Globus pallidus (tissue), 1 donor: ENCODE measurements around the gene NPY.
"Not testable (repeated sequence)": the region's sequence is repeated elsewhere in the genome, so short reads cannot be mapped to it uniquely, and the experiment has no call there.

Experiments
- DNase-seq: peaks from one replicate; pipeline ENCODE4 v3.0.0-alpha.2; 2015; ENCODE audit warnings: low spot score

Gene NPY

DNA sequence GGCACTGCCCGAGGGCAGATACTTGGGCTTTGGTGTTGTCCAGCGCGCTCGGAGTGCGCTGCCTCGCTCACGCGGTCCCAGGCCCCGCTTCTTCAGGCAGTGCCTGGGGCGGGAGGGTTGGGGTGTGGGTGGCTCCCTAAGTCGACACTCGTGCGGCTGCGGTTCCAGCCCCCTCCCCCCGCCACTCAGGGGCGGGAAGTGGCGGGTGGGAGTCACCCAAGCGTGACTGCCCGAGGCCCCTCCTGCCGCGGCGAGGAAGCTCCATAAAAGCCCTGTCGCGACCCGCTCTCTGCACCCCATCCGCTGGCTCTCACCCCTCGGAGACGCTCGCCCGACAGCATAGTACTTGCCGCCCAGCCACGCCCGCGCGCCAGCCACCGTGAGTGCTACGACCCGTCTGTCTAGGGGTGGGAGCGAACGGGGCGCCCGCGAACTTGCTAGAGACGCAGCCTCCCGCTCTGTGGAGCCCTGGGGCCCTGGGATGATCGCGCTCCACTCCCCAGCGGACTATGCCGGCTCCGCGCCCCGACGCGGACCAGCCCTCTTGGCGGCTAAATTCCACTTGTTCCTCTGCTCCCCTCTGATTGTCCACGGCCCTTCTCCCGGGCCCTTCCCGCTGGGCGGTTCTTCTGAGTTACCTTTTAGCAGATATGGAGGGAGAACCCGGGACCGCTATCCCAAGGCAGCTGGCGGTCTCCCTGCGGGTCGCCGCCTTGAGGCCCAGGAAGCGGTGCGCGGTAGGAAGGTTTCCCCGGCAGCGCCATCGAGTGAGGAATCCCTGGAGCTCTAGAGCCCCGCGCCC is at the start of gene NPY:
NPY (plus strand) TSS at position 294 of the 802 bp plus-strand sequence. CDS start 1,051 bp downstream, outside the sequence.
- no peak for DNase-seq

DNA sequence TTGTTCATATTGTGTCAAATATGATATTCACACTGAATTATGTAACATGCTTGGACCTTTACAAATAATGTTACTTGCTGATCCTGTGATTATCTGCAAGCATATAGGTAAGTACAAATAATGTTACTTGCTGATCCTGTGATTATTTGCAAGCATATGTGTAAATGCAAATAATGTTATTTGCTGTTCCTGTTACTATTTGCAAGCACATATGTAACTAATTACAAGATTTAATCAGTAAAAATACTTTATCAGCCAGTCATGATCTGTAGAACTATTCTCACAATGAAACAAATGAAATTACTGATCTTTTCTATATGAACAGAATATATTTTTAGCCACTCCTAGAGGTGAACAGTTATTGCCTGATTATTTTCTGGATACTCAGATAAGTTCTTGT is 44.7 kb upstream of the NPY start:
- DNase-seq: no peak

- DNase-seq: no peak
These were observed 42.8 kb upstream of the NPY start for GRCh38 chr7:24241206-24241605.

DNA sequence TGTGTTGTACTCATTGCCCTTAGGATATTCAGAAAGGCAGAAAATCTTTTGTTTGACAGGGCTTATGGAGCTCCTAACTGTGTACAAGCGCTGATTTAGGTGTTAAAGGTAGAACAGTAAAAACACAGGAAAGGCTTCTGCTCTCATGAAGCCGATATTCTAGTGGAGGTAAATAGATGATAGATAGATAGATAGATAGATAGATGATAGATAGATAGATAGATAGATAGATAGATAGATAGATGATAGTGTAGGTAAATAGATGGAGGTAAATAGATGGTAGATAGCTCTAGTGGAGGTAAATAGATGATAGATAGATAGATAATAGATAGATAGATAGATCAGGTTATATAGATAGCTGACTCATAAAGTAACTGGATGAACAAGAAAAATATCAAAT is 39.4 kb upstream of the NPY start:
- DNase-seq: no peak

GRCh38 chr7:24245362-24245761 is 38.6 kb upstream of the NPY start:
- no peak for DNase-seq

GRCh38 chr7:24249266-24249665 is 34.7 kb upstream of the NPY start:
- no peak for DNase-seq

DNA sequence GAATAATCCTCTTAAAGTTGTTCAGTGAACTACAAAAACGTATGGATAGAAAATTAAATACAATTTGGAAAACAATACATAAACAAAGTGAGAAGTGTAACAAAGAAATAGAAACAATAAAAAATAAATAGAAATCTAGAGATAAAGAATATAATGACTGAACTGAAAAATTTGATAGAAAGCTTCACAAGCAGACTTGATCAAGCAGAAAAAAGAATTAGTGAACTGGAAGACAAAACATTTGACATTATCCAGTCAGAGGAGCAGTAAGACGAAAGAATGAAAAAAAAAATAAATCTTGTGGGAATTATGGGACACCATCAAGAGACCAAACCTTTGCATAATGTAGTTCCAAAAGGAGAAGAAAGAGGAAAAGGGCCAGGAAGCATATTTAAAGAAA is 32.4 kb upstream of the NPY start:
- no peak for DNase-seq

GRCh38 chr7:24255139-24255538 is 28.9 kb upstream of the NPY start:
- no peak for DNase-seq

DNA sequence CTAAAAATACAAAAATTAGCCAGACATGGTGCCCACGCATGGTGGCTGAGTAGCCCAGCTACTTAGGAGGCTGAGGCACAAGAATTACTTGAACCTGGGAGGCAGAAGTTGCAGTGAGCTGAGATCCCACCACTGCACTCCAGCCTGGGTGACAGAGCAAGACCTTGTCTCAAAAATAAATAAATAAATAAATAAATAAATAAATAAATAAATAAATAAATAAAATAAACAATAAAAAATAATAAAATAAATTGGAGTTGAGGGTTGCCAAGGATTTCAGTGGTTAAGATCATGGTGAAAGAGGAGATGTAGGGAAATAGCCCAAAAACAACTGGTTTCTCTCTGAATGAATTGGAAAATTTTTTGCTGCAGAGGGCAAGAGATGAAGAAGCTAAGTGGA is 25.7 kb upstream of the NPY start:
- DNase-seq: not testable (repeated sequence)

DNA sequence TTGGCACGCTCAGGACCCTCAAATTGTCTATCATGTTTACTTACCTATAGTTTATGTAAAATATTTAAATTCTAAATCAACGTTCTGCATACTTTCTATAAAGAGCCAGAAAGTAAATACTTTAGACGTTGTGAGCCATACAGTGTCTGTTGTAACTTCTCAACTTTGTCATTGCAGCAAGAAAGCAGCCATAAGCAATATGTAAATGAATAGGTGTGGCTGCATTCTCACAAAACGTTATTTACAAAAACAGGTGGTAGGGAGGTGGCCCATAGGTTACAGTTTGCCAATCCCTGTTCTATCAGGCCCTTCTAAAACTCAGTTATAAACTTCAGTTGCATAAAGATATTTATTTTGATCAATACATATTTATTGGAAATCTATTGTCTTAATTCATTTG is 12.1 kb upstream of the NPY start:
- DNase-seq: no peak

GRCh38 chr7:24279512-24279911 is 4.5 kb upstream of the NPY start:
- no peak for DNase-seq

- no peak for DNase-seq
These were observed 465 bp upstream of the NPY start for GRCh38 chr7:24283554-24283896.

GRCh38 chr7:24284699-24285506 is 913 bp downstream of the NPY start:
- no peak for DNase-seq

DNA sequence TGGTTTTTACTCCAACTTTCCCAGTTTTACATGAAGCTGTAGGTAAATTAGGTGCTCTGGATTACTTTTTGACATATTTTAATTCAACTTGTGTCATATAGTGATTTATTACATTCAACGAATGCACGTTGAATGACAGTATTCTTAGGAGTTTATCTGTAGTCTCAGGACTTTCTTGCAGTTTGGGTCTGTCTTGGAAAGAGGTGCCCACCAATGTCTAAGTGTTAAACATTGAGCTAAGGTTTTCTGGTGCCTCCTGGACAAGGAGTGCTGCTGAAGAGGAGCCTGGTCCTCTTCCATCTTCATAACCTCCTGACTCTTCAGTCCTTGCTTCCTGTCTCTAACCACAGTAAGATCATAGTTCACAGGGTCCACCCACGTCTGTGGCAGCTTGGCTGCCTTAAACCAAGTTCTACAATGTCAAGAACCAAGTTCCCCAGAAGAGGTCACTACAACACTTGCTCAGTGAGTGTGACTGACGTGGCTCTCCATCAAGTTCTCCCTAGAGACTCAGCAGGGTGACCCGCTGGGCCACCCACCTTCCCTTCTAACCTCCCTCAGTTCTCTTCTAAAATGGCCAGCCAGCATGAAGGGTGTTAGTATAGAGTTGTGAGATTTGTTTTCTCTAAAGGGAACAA is 6.1 kb downstream of the NPY start:
- peak; percentile 27 for DNase-seq

DNA sequence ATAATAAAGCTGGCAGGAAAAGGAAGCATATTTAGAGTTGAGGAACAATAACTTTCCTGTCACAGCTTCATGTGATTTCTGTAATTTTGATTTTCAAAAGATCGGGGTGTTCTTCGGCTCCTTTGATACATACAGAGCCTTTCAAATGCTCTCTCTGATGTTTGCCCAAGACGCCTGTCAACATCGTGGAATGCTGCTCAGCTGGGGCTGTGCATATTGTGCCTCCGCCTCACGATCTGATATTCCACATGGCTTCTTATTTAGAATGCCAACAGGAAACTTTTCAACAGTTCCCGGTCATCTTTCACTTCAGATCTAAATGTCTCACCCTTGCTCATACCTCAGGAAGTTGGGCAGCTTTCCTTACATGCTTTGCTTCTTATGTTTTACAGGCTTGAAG is 7.3 kb downstream of the NPY start:
- no peak for DNase-seq

GRCh38 chr7:24297362-24297761 is 13.4 kb downstream of the NPY start:
- DNase-seq: no peak

DNA sequence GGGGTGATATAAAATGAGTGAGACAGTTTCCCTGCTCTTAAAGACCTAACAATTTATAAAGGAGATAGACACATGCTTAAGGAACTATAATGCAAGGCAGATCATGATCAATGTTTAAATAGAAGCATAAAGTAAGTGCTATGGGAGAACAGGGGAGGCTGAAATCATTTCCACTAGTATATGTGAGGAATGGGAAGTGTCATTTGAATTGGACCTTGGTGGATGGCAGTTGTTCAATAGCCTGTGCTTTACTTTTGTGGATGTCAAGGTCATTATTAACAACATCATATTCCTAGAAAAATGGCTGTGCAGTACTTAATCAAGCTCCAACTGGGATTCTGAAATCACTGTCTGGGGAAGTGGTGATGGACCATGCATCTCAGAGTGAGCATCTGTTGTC is 14.7 kb downstream of the NPY start:
- no peak for DNase-seq

GRCh38 chr7:24299192-24299591 is 15.2 kb downstream of the NPY start:
- no peak for DNase-seq

DNA sequence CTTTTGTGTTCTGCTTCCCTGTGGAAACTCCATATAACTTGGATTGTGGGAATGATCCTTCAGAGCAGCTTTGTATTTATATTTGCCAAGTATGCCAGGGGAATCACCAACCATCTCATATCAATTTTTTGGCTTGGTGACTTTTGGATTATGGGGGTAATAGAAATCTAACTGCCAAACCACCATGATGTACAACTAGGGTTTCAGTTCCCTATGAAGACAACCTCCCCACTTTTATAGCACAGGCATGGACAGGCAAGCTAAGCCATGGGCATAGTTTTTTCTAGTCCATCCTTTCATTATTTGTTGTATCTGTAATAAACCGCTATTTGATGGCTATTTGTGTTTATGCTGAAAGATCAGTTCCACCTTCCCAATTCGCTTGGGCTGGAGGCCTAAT is 17.7 kb downstream of the NPY start:
- DNase-seq: no peak

DNA sequence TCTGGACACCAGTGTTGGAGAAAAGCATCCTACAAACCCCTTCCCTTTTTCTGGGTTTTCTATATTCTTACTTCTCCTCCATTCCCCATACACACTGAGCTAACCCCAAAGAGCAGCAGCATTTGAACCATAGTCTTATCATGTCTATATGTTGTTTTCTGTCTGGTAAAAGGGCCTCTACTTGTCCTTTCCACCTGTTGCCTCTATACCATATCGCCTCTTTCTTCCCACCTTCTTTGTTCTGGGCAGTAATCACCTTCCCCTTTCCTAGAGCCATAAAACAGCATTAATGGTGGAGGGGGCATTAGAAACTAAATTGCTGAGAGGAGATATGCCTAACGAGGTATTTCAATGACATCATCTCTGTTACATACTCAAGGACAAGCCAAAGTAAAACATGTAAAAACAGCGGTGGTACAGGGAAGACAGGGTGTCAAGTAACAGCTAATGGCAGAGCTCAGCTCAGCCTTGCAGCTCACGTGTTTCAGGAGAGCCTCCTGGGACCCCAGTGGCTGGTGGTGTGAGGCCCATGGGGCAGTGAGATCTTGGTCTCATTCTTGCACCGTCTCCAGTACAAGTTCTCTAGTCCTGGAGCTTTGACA is 20.6 kb downstream of the NPY start:
- no peak for DNase-seq

- no peak for DNase-seq
These were observed 23.3 kb downstream of the NPY start for GRCh38 chr7:24307326-24307725.

- DNase-seq: no peak
These were observed 28.6 kb downstream of the NPY start for GRCh38 chr7:24312588-24312987.

DNA sequence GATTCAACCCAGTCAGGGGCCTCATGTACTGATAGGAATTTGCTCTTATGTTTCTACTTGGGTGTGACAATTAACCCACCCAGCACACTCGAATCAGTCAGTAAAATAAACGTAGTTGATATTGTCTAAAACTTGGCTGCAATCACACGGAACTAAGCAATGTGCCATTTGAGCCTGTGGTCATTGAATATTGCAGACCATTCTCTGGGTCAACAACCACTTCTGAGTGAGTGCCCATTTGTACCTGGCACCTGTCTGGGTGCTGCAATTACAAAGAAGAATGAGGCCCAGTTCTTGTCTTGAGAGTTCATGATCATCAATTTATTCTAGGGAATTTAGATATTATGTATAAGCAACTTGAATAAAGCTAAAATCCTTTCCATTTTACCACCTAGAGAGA is 29.8 kb downstream of the NPY start:
- DNase-seq: no peak
